ENCODE results near the gene FRMD1.

FRMD1 gene

DNA sequence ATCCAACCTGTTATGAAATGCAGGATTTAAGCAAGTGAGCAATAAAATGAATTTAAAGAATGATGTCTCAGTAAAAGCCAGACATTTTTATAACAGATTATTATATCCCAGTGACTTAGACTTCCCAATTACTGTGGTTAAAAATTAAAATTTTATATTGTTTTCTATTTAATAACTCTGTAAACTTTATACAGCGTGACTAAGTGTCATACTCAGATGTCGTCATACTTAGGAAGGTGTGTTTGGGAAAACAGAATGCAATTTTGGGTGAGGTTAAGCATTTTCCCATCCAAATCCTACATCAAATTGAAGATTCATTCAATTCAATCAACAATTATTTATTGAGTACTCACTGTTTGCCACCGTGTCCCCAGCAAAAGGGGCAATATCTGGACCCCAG lies 31.4 kb upstream of the FRMD1 start:
- no peak for DNase-seq

DNA sequence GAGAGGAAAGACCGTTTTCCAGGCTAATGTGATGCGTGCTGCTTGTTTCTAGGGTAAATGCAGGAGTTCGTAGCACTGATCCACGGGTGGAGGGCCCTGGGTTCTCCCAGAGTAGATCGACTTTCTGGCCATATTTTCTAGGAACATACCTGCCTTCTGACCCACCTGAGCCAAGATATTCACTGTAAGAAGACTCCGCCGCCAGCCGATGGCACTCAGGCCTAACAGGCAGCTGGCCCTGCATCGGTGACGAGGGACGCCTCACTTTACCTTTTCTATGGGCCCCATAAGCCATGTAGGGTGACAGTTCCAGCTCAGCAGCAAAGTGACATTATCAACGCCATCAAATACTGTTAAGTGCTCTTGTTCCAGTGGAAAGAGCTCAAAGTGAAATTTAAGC lies 30.2 kb upstream of the FRMD1 start:
- no peak for DNase-seq

DNA sequence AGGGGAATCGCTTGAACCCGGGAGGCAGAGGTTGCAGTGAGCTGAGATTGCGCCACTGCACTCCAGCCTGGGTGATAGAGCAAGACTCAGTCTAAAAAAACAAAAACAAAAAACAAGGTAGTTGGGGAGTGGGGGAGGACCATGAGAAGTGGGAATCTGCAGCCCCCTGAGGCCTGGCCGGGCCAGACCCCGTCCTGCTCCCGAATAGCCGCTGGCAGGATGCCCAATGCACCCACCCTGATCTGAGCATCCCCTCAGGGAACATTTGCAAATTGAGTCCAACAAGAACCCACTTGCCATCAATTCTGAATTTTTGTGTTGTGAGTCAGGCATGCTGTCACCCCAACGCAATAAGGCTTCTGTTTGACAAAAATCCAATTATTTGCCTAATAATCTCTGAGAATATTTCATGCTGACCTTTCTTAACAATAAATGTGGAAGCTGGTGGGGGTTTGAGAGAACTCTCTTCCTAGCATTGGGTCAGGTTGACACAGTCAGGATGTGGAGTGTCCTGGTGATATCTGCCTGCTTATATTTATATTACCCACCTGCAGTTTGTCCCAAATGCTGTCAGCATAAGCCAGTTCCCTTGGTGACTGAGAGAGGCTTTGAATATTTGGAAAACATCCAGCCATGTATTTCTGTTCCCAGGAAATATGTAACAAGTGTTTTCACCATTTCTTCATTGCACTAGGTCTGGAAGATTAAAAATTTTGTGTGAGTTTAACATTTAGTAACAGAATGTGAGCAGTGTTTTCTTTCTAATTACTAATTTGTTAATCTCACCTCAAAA lies 28.4 kb upstream of the FRMD1 start:
- DNase-seq: no peak

DNA sequence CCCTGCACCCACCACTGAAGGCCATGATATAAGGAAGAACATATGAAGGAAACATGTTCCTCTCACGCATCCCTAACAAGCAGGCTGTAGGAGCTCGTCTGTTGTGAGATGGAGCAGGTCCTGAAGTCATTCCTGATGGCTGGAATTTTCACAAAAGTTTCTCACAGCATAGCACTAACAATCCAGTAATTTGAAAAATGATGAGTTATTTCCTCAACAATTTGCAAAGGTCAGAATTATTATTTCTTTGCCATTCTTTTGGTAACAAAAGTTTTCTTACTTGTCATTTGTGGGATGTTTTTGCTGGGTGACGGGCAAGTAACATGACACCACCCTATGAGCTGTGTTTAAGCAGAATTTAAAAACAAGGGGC lies 27.6 kb upstream of the FRMD1 start:
- no peak for DNase-seq

DNA sequence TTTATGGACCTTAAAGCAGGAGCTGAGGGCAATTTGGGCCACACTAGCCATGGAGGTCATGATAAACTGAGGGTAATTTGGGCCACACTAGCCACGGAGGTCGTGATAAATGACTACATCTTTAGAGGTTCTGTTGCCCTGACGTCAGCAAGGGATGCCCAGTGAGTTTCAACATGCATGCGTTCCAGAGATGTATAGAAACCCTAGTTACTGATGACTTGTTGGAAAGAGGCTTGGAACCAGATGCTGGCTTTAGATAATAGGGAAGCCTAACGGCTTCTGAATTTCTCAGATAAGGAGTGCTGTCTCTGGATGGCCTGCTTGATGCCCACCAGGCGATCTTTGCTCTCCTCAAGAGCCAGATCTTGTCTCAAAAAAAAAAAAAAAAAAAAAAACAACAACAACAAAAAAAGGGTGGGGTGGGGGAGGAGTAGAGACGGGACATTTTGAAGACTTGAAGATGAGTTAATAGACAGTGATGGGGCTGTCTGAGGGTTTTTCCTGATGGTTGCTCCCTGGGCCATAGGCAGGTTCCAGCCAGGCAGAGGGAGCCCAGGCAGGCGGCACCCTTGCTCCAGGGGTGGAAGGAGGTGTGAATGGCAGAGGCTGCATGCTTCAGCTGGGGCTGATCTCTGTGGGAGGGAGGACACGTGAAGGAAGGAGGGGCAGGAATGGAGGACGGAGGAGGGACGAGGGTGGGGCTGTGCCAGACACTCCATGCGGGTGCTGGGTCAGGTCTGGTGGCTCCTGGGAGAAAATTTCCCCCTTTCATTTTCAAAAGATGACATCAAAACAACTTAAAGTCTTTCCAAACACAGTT lies 27.0 kb upstream of the FRMD1 start:
- DNase-seq: no peak

DNA sequence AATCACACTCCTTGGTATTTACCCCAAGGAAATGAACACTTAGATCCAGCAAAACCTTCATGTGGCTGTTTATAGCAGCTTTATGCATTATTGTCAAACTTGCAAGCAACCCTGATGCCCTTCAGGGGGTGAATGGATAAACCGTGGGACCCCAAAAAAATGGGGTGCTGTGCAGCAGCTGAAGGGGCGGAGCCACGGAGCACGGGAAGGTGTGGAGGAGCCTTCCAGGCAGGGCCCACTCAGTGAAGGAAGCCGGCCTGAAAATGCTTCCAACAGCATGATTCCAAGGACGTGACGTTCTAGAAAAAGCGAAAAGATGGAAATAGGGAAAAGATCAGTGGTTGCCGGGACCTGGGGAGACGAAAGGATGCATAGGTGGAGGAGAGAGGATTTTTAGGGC lies 25.6 kb upstream of the FRMD1 start:
- DNase-seq: no peak

DNA sequence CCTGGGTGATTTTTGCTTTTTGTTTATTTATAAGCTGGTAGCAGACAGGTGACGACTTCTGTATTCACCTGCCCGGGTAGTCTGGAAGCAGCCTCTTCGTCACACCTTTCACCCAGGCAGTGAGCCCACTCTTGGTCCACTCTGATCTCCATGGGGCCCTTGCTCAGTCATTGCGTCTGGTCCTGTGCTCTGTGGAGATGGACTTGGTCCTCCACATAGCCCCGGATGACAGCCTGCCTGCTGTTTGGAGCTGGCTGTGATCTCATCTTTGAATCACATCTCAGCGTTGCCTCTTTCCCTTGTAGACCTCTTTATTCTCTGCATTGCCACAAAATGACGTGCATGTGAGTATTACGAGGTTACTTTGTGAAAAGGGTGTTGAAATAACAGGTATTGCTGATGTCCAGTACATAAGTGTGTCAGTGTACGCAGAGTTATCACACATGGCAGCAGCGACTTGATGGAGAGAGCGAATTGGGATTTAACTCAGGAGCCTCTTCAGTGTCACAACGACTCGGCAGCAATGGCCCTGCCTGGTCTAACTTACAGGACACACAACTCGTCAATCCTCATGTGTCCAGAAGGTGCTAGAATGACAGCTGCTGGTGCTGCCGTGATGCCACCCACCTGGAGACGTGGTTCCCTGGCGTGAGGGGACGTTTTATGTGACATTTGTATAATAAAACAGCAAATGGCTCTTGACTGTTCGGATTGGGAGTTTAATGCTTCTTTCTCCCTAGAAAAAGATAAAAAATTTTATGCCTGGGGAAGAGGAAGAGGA lies 24.2 kb upstream of the FRMD1 start:
- DNase-seq: no peak

DNA sequence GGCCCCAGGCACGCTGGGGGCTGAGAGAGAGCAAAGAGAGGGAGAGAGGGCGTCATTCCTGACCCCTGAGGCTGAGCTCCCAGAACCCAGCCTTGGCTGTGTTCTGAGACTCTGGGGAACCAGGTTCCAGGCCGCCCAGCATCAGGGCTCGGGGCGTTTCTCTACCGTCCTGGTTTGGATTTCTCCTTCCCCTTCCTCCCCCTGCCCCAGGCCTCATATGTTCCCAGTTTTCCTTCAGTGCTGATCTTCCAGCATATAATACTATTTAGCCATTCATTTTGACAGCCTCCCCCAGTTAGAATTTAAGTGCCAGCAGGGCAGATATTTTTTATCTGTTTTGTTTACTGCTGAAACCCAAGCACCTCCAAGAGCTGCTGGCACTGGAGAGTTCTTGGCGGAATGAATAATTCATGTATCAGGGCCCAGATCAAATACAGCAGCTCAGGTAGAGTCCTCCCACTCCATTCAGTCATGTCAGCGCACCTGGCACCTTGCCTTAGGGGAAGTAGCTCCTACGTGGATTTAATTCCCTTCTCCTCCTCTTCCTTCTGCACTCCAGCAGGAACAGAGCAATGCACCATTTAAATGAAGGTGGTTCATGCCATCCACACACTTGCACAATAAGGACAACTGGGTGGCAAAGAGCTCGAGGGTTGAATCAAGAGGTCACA lies 23.4 kb upstream of the FRMD1 start:
- DNase-seq: no peak

DNA sequence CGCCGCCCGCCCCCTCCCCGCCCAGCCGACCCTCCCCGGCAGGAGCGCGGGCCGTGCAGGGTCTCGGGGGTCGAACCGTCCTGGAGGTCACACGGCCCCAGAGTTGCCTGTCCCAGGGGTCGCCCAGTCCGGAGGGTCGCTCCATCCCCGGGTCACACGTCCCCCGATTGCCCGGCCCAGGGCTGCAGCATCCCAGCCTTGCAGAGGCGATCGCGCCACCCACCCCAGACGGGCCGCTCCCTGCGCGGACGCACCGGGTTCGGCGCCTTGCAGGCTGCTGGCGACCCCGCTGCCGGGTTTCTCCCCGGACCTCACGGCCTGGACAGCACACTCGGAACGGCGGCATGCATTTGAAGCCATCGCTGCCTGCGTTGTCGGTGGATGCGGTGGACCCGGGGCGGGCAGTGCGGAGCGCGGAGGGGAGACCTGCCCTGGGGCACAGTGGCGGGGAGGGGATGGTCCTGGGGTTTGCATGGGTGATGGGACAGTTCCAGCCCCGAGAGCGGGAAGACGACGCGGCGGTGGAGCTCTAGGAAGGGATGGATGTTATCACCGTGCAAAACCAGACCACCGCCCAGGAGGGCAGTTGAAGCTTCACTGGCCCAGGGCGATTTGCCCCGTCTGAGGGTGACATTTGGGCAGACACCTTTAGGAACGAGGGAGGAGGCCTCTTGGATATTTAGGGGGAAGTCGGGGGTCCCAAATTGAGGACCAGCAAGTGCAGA lies 22.7 kb upstream of the FRMD1 start:
- DNase-seq: no peak

DNA sequence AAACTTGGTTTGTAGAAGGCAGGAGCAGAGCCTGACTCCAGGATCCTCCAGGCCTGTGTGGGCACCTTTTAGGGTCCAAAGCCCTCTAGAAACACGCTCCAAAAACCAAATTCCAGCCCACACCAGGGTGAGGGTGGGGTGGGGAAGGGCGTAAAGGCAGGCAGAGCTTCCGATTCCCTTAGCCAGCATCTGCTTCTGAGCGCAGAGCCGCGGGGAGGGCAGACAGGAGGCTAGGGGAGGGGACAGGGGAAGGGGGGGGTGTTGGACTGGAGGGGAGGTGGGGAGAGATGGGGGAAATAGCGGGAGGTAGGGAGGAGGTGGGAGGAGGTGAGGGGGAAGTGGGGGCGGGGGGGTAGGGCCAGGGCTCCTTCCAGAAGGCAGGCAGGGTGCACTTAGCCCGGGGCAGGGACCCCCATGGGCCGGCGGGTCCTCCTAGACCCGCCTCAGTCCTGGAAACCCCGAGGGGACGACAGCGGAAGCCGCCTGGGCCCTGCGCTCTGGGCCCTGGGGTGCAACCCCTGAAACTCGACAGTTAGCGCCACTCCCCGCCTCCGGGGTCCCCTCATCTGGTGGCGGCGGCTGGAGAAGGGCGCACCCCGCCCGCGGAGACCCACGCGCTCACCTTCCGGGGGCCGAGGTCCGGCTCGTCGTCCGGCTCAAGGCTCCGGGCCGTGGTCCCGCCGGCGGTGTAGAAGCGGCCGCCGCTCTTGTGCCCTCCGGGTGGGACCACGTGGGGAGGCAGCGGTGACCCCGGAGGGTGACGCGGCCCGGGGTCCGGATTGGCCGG lies 22.0 kb upstream of the FRMD1 start:
- no peak for DNase-seq

DNA sequence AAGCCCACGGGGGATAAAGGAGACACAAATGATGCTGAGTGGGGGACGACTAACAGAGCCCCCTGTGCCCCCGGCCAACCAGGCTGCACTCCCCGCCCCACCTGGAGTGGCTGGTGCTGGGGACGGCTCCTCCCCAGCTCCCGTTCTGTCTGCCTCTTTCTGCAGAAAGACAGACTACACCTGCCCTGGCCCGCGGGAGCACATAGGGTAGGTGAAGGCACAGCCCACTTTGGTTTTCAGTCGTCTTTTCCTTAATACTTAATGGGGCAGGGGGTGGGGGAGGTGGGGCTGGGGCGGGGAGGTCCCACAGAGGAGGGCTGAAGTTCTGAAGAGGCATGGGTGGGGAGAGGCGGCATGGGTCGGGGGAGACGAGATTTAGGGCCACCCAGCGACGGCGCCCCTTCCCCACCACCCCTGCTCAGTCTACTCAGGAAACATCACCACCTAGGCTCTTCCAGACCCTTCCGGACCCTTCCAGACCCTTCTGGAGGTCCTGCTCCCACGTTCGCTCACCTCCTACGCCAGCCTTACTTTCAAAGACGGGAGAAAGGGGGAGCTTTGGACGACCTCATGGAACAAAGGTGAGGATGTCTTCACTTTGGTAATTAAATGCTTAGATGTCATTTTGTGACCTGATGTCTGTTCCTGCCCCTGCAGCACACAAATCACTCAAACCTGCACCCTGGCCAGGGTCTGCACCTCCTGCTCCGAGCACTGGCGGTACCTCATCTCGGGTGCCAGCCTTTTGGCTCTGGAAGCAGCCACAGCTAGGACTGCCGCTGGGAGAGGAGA lies 21.2 kb upstream of the FRMD1 start:
- no peak for DNase-seq

DNA sequence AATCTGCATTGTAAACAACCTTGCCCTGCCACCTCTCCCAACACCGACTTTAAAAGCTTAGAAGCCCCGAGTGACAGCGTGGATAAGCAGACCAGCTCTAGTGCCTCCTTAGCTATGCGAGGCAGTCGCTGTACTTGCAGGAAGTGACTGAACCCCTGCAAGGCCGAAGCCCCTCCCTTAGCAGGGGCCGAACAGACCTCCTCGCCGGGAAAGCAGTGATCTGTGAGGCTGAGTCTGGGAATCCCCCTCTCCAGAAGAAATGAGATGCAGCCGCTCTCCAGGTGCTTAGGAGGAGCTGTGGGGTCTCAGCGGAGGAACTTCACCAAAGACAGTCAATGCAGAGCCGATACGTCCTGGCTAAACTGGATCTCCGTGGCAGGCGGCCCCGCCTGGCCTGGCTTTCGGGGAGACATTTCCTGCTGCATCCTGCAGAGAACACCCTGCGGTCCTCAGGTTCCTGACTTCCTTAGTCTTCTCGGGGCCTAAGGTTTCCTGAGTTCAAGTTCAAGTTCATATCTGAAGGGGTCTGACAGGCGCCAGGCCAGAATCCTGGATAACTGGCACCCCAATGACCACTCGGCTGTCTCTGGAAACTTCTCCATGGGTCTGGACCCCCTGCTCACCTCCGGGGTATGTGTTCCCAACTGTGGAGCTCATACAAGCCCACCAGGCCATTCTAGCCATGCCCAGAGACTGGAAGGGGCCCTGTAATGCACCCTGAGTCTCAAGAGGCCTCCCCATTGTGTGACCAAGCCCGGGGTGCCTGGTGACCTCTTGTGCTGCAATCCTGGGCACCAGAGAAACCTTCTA lies 20.4 kb upstream of the FRMD1 start:
- no peak for DNase-seq

DNA sequence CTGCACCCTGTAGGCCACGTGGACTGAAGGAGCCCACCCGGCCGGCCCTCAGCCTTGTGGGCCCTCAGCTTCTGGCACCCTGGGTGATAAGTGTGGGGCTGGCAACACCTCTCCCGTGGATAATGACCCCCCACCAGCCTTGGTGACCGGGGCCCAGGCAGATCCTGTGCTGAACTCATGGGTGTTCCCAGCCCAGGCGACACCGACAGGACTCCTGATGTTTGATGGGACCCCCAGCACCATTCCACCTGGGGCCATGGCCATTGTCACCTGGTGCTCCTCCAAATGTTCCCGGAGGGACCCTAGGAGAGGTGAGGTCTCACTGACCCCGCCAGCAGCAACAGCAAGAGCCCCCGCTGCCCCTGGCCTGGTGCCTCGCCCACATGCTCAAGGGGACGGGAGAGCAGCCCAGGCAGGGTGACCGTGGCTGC lies 19.4 kb upstream of the FRMD1 start:
- no peak for DNase-seq

DNA sequence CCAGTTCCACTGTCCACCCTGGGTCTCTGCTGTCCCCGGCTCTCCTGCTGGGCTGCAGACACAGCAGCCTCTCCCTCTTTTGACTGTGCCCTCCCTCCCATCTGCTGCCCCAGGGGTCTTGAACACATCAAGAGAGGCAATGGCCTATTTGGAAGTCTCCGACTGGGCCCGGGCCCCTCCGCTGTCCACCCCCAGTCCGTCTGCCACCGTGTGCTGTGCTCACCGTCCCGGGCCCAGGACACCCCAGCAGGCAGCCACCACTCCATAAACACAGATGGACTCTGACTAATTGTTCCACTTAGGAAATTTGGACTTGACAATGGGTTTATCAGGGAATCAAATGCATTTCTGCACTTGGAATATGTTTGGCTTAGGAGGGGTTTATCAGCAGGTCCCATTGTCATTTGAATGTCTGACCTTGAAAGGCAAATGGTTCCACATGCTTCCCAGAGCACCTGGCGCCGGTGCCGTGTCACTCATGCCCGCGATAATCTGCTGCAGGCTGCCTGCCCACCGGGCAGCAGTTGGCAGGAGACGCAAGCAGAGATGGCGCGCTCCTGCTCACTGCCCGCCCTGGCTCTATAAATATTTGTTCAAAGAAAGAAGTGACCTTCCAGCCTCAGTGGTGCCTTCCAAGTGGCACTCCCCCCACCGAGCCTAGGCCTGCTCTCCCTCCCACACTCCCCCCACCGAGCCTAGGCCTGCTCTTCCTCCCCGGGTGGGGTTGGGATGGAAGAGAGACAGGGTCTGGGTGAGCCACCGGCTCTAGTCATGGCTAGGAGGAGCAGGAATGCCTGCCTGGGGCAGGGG lies 18.8 kb upstream of the FRMD1 start:
- no peak for DNase-seq

DNA sequence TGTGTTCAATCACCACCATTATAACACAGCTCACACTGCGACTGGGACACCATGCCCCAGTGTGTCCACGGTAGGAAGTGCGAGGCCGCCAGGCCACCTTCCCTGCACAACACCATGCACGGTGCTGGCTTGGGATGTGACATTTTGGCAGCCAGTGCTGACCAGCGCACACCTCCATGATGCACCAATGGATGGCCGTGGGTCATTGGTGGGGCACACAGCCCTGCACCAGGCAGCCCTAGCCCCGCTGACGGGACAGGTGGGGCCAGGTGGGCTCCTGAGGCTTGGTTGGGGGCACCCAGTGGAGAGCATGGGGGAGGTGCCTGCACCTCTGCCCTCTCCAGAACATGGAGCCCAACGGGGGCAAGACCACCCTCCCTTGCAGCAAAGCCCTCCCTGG lies 18.2 kb upstream of the FRMD1 start:
- DNase-seq: no peak

DNA sequence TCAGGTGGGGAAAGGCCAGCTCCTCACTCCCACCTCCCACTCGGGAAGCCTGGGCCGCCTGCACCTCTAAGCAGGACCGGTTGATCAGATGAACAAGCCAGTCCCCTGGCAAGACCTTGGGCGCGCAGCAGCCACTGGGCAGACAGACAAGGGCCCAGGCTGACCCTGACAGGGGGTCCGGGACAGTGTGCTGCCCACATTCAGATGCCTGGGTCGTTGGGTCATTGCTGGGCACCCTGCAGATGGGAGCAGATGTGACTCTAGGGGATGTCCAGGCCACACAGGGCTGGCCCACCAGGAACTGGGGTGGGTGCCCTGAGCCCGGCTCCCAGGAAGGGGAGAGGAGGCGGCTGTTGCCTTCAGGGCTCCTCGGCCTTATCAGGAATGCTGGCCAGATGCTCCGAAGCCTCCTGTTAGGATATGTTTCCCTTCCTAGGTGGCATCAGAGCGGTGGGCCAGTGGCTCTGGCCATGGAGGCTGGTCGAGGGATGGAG lies 17.3 kb upstream of the FRMD1 start:
- no peak for DNase-seq

DNA sequence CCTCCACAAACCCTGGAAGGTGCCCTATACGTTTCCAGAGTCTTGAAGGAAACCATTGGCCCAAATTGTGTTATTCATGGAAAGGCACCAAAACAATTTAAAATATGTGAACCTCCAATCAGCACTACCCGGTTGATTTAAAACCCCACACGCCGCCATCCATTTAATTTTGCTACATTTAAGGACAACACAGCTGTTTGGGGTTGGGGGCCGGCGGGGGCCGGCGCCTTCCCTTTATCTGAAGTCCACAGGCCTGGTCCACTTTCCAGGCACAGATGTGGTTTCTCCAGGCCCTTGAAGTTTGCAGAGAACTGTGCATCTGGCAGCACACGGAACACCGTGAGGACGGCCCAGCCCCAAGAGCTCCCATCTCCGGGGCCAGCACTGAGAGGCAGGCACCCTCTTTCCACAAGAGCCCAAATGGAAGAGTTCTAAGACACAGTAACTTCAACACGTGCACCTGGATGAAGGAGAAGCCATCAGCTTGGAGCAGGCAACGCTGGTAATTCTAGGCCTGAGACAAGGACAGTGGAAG lies 16.8 kb upstream of the FRMD1 start:
- no peak for DNase-seq

DNA sequence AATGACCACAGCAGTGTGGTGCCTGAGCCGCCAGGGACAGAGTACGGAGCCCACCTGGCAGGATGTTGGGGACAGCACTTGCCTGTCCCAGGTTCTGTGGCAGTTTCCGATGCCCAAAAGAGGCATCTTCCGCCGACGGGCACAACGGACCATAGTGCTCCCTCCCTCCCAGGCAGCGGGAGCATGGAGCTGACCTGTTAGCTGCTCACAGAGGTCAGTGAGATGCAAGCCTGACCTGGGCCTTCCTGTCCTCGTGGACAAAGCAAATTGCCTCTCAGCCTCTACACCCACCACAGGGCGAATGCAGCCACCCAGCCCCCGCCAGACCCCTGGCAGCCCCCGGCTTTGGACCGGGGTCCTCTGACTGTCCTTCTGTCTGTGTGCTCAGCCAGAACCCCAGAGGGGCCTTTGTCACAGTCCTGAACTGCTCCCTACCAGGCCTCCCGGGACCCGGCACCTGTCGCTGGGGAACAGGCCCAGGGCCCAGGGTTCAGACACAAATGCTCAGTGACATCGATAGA lies 16.2 kb upstream of the FRMD1 start:
- DNase-seq: no peak
